HTR-8/SVneo (cell line): Measurements from ENCODE around the gene CAMK1G.

Experiments used
- DNase-seq: peaks from one replicate; pipeline ENCODE4 v3.0.0; 2011; ENCODE audit warnings: low spot score, mixed read lengths; ENCODE audit not compliant: insufficient read length
- FAIRE-seq: peaks from 2 replicates; lab custom pipeline; 2011; peaks lifted over from hg19 to GRCh38; lab: Jason Lieb, UNC

Gene CAMK1G

GRCh38 chr1:209583408-209583807 is at the start of gene CAMK1G:
TSS of gene CAMK1G (plus strand) at chr1:209583714. CDS start at chr1:209594984, 11,270 bp downstream.
- no peak for DNase-seq
- FAIRE-seq = peak; percentile 59

GRCh38 chr1:209534496-209535250 is 48.8 kb upstream of the CAMK1G start:
- FAIRE-seq = no peak
- DNase-seq = no peak

GRCh38 chr1:209536843-209537242 is 46.7 kb upstream of the CAMK1G start:
- no peak for FAIRE-seq

GRCh38 chr1:209537336-209538114 is 46.0 kb upstream of the CAMK1G start:
- no peak for FAIRE-seq
- no peak for DNase-seq

More at GRCh38 chr1:209536843-209537242, 46.7 kb upstream of the CAMK1G start:
- DNase-seq = no peak

GRCh38 chr1:209539576-209539975 is 43.9 kb upstream of the CAMK1G start:
- no peak for FAIRE-seq

GRCh38 chr1:209542585-209542984 is 40.9 kb upstream of the CAMK1G start:
- DNase-seq (no peak), FAIRE-seq (no peak)

More at GRCh38 chr1:209539576-209539975, 43.9 kb upstream of the CAMK1G start:
- no peak for DNase-seq

- DNase-seq = no peak
- no peak for FAIRE-seq
Observed at GRCh38 chr1:209544098-209544497, 39.4 kb upstream of the CAMK1G start.

GRCh38 chr1:209545423-209545822 is 38.1 kb upstream of the CAMK1G start:
- DNase-seq (no peak), FAIRE-seq (no peak)

GRCh38 chr1:209546390-209547085 is 37.0 kb upstream of the CAMK1G start:
- FAIRE-seq (no peak), DNase-seq (no peak)

- no peak for FAIRE-seq
- DNase-seq = no peak
Observed at GRCh38 chr1:209547626-209548025, 35.9 kb upstream of the CAMK1G start.

- no peak for DNase-seq
- FAIRE-seq = no peak
Observed at GRCh38 chr1:209549443-209550205, 33.9 kb upstream of the CAMK1G start.

GRCh38 chr1:209550519-209550918 is 33.0 kb upstream of the CAMK1G start:
- no peak for DNase-seq
- no peak for FAIRE-seq

GRCh38 chr1:209552406-209553264 is 30.9 kb upstream of the CAMK1G start:
- no peak for DNase-seq
- FAIRE-seq = no peak

GRCh38 chr1:209554761-209555611 is 28.5 kb upstream of the CAMK1G start:
- FAIRE-seq (peak; percentile 83), DNase-seq (no peak)

GRCh38 chr1:209556162-209556690 is 27.3 kb upstream of the CAMK1G start:
- DNase-seq (no peak), FAIRE-seq (no peak)

GRCh38 chr1:209557221-209557620 is 26.3 kb upstream of the CAMK1G start:
- FAIRE-seq (no peak), DNase-seq (no peak)

GRCh38 chr1:209560529-209560928 is 23.0 kb upstream of the CAMK1G start:
- no peak for DNase-seq
- no peak for FAIRE-seq

GRCh38 chr1:209560952-209561351 is 22.6 kb upstream of the CAMK1G start:
- DNase-seq (no peak), FAIRE-seq (no peak)
